Measurements from ENCODE around the gene RGMB. TPM values are rescaled to one million over a fixed set of nuclear protein-coding genes. Genes with fewer than 3 reads are reported as not detected.

The RGMB gene
- total RNA-seq, 5 donors from 2014 or later (not counting 1 experiment from before 2014, with no cell fraction given) = 14.6 to 22.8 (median 16.8) TPM

GRCh38 chr5:98798371-98798770, 24.9 kb downstream of the RGMB start:
- POLR2A ChIA-PET = no interaction called here
- no peaks in the 10 kb centered on the region for H3K4me1 ChIP-seq (ENCODE audit: control insufficient read depth in 1 of 2, extremely low read depth in 1 of 2, insufficient read depth in 2 of 2, low read length in 2 of 2)
- Mint-ChIP-seq H3K36me3 (peaks cover 3% of the 10 kb centered on the region), H3K9me3 (no peaks in the 10 kb centered on the region), H3K4me1 (peaks cover 3 to 5% (median 3%) of the 10 kb centered on the region in 3 donors), H3K27me3 (peaks cover 0 to 2% of the 10 kb centered on the region in 2 donors), H3K27ac (no peak overlapping the region), H3K4me3 (no peak overlapping the region)
- H3K4me3 ChIP-seq (ENCODE audit: control insufficient read depth in 1 of 2, extremely low read depth in 1 of 2, low read length in 1 of 2) = no peak overlapping the region
- H3K9me3 ChIP-seq = no peaks in the 10 kb centered on the region
- no peaks in the 10 kb centered on the region for H3K27me3 ChIP-seq (replicated peaks in 1 of 2; ENCODE audit: control insufficient read depth in 2 of 2, extremely low read depth in 1 of 2, insufficient read depth in 2 of 2, low read length in 1 of 2)
- DNase-seq (no peak), ATAC-seq (replicated peaks in 1 of 4) (no peak)
- H3K36me3 ChIP-seq (ENCODE audit: control insufficient read depth in 2 of 2, extremely low read depth in 1 of 2, insufficient read depth in 1 of 2, low read length in 1 of 2) = no peaks in the 10 kb centered on the region
- CTCF ChIA-PET = interaction anchor here (0.7 to 1.9 kb wide), 3 partner anchors 12 to 1567 kb away, joined by 3 to 5 read pairs (median 3); no protein-coding TSS in a partner anchor
- H3K27ac ChIP-seq (ENCODE audit: low read length) = no peak overlapping the region
- no CpG with 5 or more reads among the region's 1 CpG for WGBS (ENCODE audit: insufficient coverage)

DNA sequence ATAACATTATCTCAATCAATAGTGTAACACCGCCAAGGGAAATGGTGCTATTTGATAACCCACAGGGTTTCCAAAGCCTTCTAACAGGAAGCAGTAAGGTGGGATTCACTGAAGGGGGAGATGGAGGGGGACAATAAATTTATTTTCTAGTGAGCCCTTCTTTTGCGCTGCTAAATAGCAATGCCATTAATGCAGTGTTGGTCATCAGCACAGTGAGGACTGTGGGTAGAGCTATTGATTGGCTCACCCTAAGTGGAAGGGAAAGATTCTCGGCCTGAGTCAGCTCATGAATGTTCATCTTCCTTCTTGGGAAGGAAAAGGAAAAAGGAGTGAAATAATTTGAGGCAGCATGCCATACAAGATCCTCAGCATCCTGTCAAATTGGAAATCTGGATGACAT, 25.4 kb downstream of the RGMB start:
- H3K27ac ChIP-seq (ENCODE audit: low read length) = no peak overlapping the region
- no peaks in the 10 kb centered on the region for H3K36me3 ChIP-seq (ENCODE audit: control insufficient read depth in 2 of 2, extremely low read depth in 1 of 2, insufficient read depth in 1 of 2, low read length in 1 of 2)
- DNase-seq = no peak
- no peak overlapping the region for H3K4me3 ChIP-seq (ENCODE audit: control insufficient read depth in 1 of 2, extremely low read depth in 1 of 2, low read length in 1 of 2)
- no peak for ATAC-seq (replicated peaks in 1 of 4)
- Mint-ChIP-seq H3K4me3 (no peak overlapping the region), H3K27me3 (peaks cover 0 to 2% of the 10 kb centered on the region in 2 donors), H3K27ac (no peak overlapping the region), H3K36me3 (peaks cover 2% of the 10 kb centered on the region), H3K9me3 (no peaks in the 10 kb centered on the region), H3K4me1 (peaks cover 3 to 5% (median 3%) of the 10 kb centered on the region in 3 donors)
- ChIA-PET CTCF (interaction anchor here in 1 of 2 donors (1.9 kb wide), 1 partner anchor 1568 kb away, joined by 5 read pairs; no protein-coding TSS in a partner anchor), POLR2A (interaction anchor here in 1 of 2 donors (0.6 kb wide), 1 partner anchor 13 kb away, joined by 3 read pairs; no protein-coding TSS in a partner anchor)
- no peaks in the 10 kb centered on the region for H3K27me3 ChIP-seq (replicated peaks in 1 of 2; ENCODE audit: control insufficient read depth in 2 of 2, extremely low read depth in 1 of 2, insufficient read depth in 2 of 2, low read length in 1 of 2)
- WGBS (ENCODE audit: insufficient coverage) = 95% methylated on average over 2 of the region's 3 CpGs
- no peaks in the 10 kb centered on the region for H3K4me1 ChIP-seq (ENCODE audit: control insufficient read depth in 1 of 2, extremely low read depth in 1 of 2, insufficient read depth in 2 of 2, low read length in 2 of 2)
- no peaks in the 10 kb centered on the region for H3K9me3 ChIP-seq

GRCh38 chr5:98804066-98804465, 30.6 kb downstream of the RGMB start:
- H3K9me3 Mint-ChIP-seq = peaks cover 3 to 26% (median 20%) of the 10 kb centered on the region in 3 donors
- no peaks in the 10 kb centered on the region for H3K27me3 ChIP-seq (replicated peaks in 1 of 2; ENCODE audit: control insufficient read depth in 2 of 2, extremely low read depth in 1 of 2, insufficient read depth in 2 of 2, low read length in 1 of 2)
- no peaks in the 10 kb centered on the region for H3K4me1 Mint-ChIP-seq
- no peaks in the 10 kb centered on the region for H3K36me3 ChIP-seq (ENCODE audit: control insufficient read depth in 2 of 2, extremely low read depth in 1 of 2, insufficient read depth in 1 of 2, low read length in 1 of 2)
- ATAC-seq (replicated peaks in 1 of 4) (no peak), DNase-seq (no peak)
- no peak overlapping the region for H3K27ac ChIP-seq (ENCODE audit: low read length)
- no CpG with 5 or more reads among the region's 2 CpGs for WGBS (ENCODE audit: insufficient coverage)
- peaks cover 20% of the 10 kb centered on the region for H3K36me3 Mint-ChIP-seq
- peaks cover 3% of the 10 kb centered on the region for H3K9me3 ChIP-seq
- no peaks in the 10 kb centered on the region for H3K4me1 ChIP-seq (ENCODE audit: control insufficient read depth in 1 of 2, extremely low read depth in 1 of 2, insufficient read depth in 2 of 2, low read length in 2 of 2)
- H3K27me3 Mint-ChIP-seq = peaks cover 0 to 2% of the 10 kb centered on the region in 2 donors
- no peak overlapping the region for H3K4me3 ChIP-seq (ENCODE audit: control insufficient read depth in 1 of 2, extremely low read depth in 1 of 2, low read length in 1 of 2)
- POLR2A ChIA-PET = no interaction called here
- no peak overlapping the region for H3K27ac Mint-ChIP-seq
- no peak overlapping the region for H3K4me3 Mint-ChIP-seq
- CTCF ChIA-PET = no interaction called here

DNA sequence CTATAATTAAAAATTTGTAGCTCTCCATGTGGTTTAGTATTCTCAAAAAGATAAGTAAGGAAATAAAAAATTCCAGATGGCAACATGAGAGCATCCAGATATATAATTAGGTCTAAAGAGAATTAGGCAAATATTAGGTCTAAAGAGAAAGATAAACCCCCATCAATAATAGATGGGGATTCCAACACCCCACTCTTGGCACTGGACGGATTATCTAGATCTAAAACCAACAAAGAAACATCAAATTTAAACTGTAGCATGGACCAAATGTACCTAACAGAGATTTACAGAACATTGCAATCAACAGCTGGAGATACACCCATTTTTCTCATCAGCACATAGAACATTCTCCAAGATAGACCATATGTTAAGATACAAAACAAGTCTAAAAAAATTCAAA, 31.6 kb downstream of the RGMB start:
- H3K36me3 Mint-ChIP-seq = peaks cover 20% of the 10 kb centered on the region
- Histone ChIP-seq H3K9me3 (peaks cover 3% of the 10 kb centered on the region), H3K4me3 (ENCODE audit: control insufficient read depth in 1 of 2, extremely low read depth in 1 of 2, low read length in 1 of 2) (no peak overlapping the region), H3K27ac (ENCODE audit: low read length) (no peak overlapping the region), H3K27me3 (replicated peaks in 1 of 2; ENCODE audit: control insufficient read depth in 2 of 2, extremely low read depth in 1 of 2, insufficient read depth in 2 of 2, low read length in 1 of 2) (no peaks in the 10 kb centered on the region), H3K4me1 (ENCODE audit: control insufficient read depth in 1 of 2, extremely low read depth in 1 of 2, insufficient read depth in 2 of 2, low read length in 2 of 2) (no peaks in the 10 kb centered on the region), H3K36me3 (ENCODE audit: control insufficient read depth in 2 of 2, extremely low read depth in 1 of 2, insufficient read depth in 1 of 2, low read length in 1 of 2) (no peaks in the 10 kb centered on the region)
- no peak for ATAC-seq (replicated peaks in 1 of 4)
- no peak overlapping the region for H3K4me3 Mint-ChIP-seq
- no peaks in the 10 kb centered on the region for H3K4me1 Mint-ChIP-seq
- ChIA-PET POLR2A (no interaction called here), CTCF (no interaction called here)
- H3K9me3 Mint-ChIP-seq = peaks cover 3 to 26% (median 20%) of the 10 kb centered on the region in 3 donors
- H3K27me3 Mint-ChIP-seq = peaks cover 0 to 2% of the 10 kb centered on the region in 2 donors
- no CpG with 5 or more reads among the region's 1 CpG for WGBS (ENCODE audit: insufficient coverage)
- DNase-seq = no peak
- no peak overlapping the region for H3K27ac Mint-ChIP-seq

DNA sequence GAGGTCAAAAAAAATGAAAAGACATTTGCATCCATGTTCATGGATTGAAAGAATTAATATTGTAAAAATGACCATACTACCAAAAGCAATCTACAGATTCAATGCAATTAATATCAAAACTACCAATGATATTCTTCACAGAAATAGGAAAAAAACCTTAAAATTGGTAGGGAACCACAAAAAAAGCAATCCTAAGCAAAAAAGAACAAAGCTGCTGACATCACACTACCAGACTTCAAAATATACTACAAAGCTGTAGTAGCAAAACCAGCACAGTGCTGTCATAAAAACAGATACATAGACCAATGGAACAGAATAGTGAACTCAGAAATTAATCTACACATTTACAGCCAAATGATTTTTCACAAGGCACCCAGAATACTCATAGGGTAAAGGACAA, 34.3 kb downstream of the RGMB start:
- H3K4me3 ChIP-seq (ENCODE audit: control insufficient read depth in 1 of 2, extremely low read depth in 1 of 2, low read length in 1 of 2) = no peak overlapping the region
- no peak for DNase-seq
- Mint-ChIP-seq H3K9me3 (peaks cover 3 to 26% (median 20%) of the 10 kb centered on the region in 3 donors), H3K4me3 (no peak overlapping the region), H3K27ac (no peak overlapping the region), H3K36me3 (peaks cover 20% of the 10 kb centered on the region), H3K27me3 (no peaks in the 10 kb centered on the region), H3K4me1 (no peaks in the 10 kb centered on the region)
- ATAC-seq (replicated peaks in 1 of 4) = no peak
- H3K9me3 ChIP-seq = peaks cover 3% of the 10 kb centered on the region
- CTCF ChIA-PET = no interaction called here
- H3K27ac ChIP-seq (ENCODE audit: low read length) = no peak overlapping the region
- POLR2A ChIA-PET = no interaction called here
- H3K4me1 ChIP-seq (ENCODE audit: control insufficient read depth in 1 of 2, extremely low read depth in 1 of 2, insufficient read depth in 2 of 2, low read length in 2 of 2) = no peaks in the 10 kb centered on the region
- no peaks in the 10 kb centered on the region for H3K36me3 ChIP-seq (ENCODE audit: control insufficient read depth in 2 of 2, extremely low read depth in 1 of 2, insufficient read depth in 1 of 2, low read length in 1 of 2)
- no peaks in the 10 kb centered on the region for H3K27me3 ChIP-seq (replicated peaks in 1 of 2; ENCODE audit: control insufficient read depth in 2 of 2, extremely low read depth in 1 of 2, insufficient read depth in 2 of 2, low read length in 1 of 2)

GRCh38 chr5:98810206-98810605, 36.7 kb downstream of the RGMB start:
- Mint-ChIP-seq H3K4me1 (no peaks in the 10 kb centered on the region), H3K27me3 (no peaks in the 10 kb centered on the region), H3K27ac (no peak overlapping the region), H3K36me3 (peaks cover 17% of the 10 kb centered on the region), H3K4me3 (no peak overlapping the region), H3K9me3 (peaks cover 3 to 24% (median 18%) of the 10 kb centered on the region in 3 donors)
- Histone ChIP-seq H3K36me3 (ENCODE audit: control insufficient read depth in 2 of 2, extremely low read depth in 1 of 2, insufficient read depth in 1 of 2, low read length in 1 of 2) (no peaks in the 10 kb centered on the region), H3K9me3 (peaks cover 3% of the 10 kb centered on the region), H3K27me3 (replicated peaks in 1 of 2; ENCODE audit: control insufficient read depth in 2 of 2, extremely low read depth in 1 of 2, insufficient read depth in 2 of 2, low read length in 1 of 2) (no peaks in the 10 kb centered on the region), H3K4me1 (ENCODE audit: control insufficient read depth in 1 of 2, extremely low read depth in 1 of 2, insufficient read depth in 2 of 2, low read length in 2 of 2) (no peaks in the 10 kb centered on the region), H3K27ac (ENCODE audit: low read length) (no peak overlapping the region), H3K4me3 (ENCODE audit: control insufficient read depth in 1 of 2, extremely low read depth in 1 of 2, low read length in 1 of 2) (no peak overlapping the region)
- DNase-seq = no peak
- no CpG with 5 or more reads among the region's 2 CpGs for WGBS (ENCODE audit: insufficient coverage)
- ChIA-PET POLR2A (no interaction called here), CTCF (interaction anchor here (0.5 to 0.7 kb wide), 2 partner anchors 12 to 13 kb away, joined by 3 to 5 read pairs; no protein-coding TSS in a partner anchor)
- ATAC-seq (replicated peaks in 1 of 4) = no peak

DNA sequence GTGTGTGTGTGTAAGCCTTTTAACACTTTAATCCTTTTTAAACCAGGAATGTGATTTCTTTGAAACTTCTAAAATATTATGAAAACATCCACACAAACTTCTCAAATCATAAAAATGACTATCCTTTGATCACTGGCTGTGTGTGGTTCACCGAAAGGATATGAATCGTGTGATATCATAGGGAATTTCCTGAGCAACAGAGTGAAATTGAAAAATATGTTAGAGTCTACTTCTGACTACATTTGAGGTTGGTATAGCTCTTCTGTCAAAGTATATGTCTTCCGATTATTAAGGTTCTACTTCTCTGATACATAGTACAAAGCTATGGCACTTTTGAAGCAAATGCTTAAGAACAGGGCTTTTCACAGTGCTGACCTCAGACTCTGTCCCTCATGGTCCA, 40.3 kb downstream of the RGMB start:
- no peaks in the 10 kb centered on the region for H3K27me3 Mint-ChIP-seq
- ATAC-seq (replicated peaks in 1 of 4) = no peak
- POLR2A ChIA-PET = interaction anchor here in 1 of 2 donors (0.7 kb wide), 2 partner anchors 26 to 869 kb away, joined by 5 read pairs; no protein-coding TSS in a partner anchor

More for the DNA sequence above, 40.3 kb downstream of the RGMB start:
- Histone ChIP-seq H3K4me3 (ENCODE audit: control insufficient read depth in 1 of 2, extremely low read depth in 1 of 2, low read length in 1 of 2) (no peak overlapping the region), H3K36me3 (ENCODE audit: control insufficient read depth in 2 of 2, extremely low read depth in 1 of 2, insufficient read depth in 1 of 2, low read length in 1 of 2) (no peaks in the 10 kb centered on the region), H3K9me3 (no peaks in the 10 kb centered on the region), H3K27me3 (replicated peaks in 1 of 2; ENCODE audit: control insufficient read depth in 2 of 2, extremely low read depth in 1 of 2, insufficient read depth in 2 of 2, low read length in 1 of 2) (no peaks in the 10 kb centered on the region), H3K4me1 (ENCODE audit: control insufficient read depth in 1 of 2, extremely low read depth in 1 of 2, insufficient read depth in 2 of 2, low read length in 2 of 2) (no peaks in the 10 kb centered on the region), H3K27ac (ENCODE audit: low read length) (no peak overlapping the region)
- Mint-ChIP-seq H3K4me1 (no peaks in the 10 kb centered on the region), H3K9me3 (peaks cover 0 to 3% (median 0%) of the 10 kb centered on the region in 3 donors), H3K36me3 (peaks cover 10% of the 10 kb centered on the region), H3K27ac (no peak overlapping the region), H3K4me3 (no peak overlapping the region)
- no peak for DNase-seq
- WGBS (ENCODE audit: insufficient coverage) = no CpG with 5 or more reads among the region's 3 CpGs
- CTCF ChIA-PET = no interaction called here
